ENCODE results near the gene NUS1.
A peak's percentile ranks its signal among the peaks of the same experiment; 100 is the strongest.
"Not testable (repeated sequence)": the region's sequence is repeated elsewhere in the genome, so short reads cannot be mapped to it uniquely, and the experiment has no call there.

Gene NUS1

GRCh38 chr6:117674991-117675657, at the start of gene NUS1:
NUS1 (plus strand) TSS chr6:117675469; CDS start chr6:117675671, 202 bp downstream.
- DNase-seq (ENCODE audit: low read depth): peak; percentile 98

- no peak for DNase-seq (ENCODE audit: low read depth)
Measured at GRCh38 chr6:117627533-117627932, 47.7 kb upstream of the NUS1 start.

GRCh38 chr6:117629119-117629660, 46.1 kb upstream of the NUS1 start:
- no peak for DNase-seq (ENCODE audit: low read depth)

- DNase-seq (ENCODE audit: low read depth): no peak
Measured at GRCh38 chr6:117637770-117638169, 37.5 kb upstream of the NUS1 start.

- no peak for DNase-seq (ENCODE audit: low read depth)
Measured at GRCh38 chr6:117642976-117643375, 32.3 kb upstream of the NUS1 start.

- not testable (repeated sequence) for DNase-seq (ENCODE audit: low read depth)
Measured at GRCh38 chr6:117651984-117652383, 23.3 kb upstream of the NUS1 start.

GRCh38 chr6:117653949-117654348, 21.3 kb upstream of the NUS1 start:
- DNase-seq (ENCODE audit: low read depth): no peak

- DNase-seq (ENCODE audit: low read depth): no peak
Measured at GRCh38 chr6:117655380-117655779, 19.9 kb upstream of the NUS1 start.

GRCh38 chr6:117666881-117667280, 8.4 kb upstream of the NUS1 start:
- no peak for DNase-seq (ENCODE audit: low read depth)

- no peak for DNase-seq (ENCODE audit: low read depth)
Measured at GRCh38 chr6:117668736-117669135, 6.5 kb upstream of the NUS1 start.

GRCh38 chr6:117674503-117674902, 766 bp upstream of the NUS1 start:
- no peak for DNase-seq (ENCODE audit: low read depth)

- peak; percentile 28 for DNase-seq (ENCODE audit: low read depth)
Measured at GRCh38 chr6:117675658-117676301, 511 bp downstream of the NUS1 start.

- peak; percentile 7 for DNase-seq (ENCODE audit: low read depth)
Measured at GRCh38 chr6:117676577-117677218, 1.4 kb downstream of the NUS1 start.

GRCh38 chr6:117677553-117678141, 2.4 kb downstream of the NUS1 start:
- DNase-seq (ENCODE audit: low read depth): peak; percentile 47

- DNase-seq (ENCODE audit: low read depth): no peak
Measured at GRCh38 chr6:117681162-117681741, 6.0 kb downstream of the NUS1 start.

GRCh38 chr6:117684749-117685148, 9.5 kb downstream of the NUS1 start:
- DNase-seq (ENCODE audit: low read depth): no peak

GRCh38 chr6:117685359-117685758, 10.1 kb downstream of the NUS1 start:
- no peak for DNase-seq (ENCODE audit: low read depth)

GRCh38 chr6:117687021-117687648, 11.9 kb downstream of the NUS1 start:
- no peak for DNase-seq (ENCODE audit: low read depth)

- not testable (repeated sequence) for DNase-seq (ENCODE audit: low read depth)
Measured at GRCh38 chr6:117689584-117689983, 14.3 kb downstream of the NUS1 start.

- no peak for DNase-seq (ENCODE audit: low read depth)
Measured at GRCh38 chr6:117706504-117706903, 31.2 kb downstream of the NUS1 start.

GRCh38 chr6:117706936-117707509, 31.8 kb downstream of the NUS1 start:
- not testable (repeated sequence) for DNase-seq (ENCODE audit: low read depth)

Data from ELR (cell line).